ENCODE results near the gene ELF4.
"Not testable (repeated sequence)": the region's sequence is repeated elsewhere in the genome, so short reads cannot be mapped to it uniquely, and the experiment has no call there.

GRCh38 chrX:130115119-130115885, 5.0 kb upstream of the ELF4 start:
- not testable (repeated sequence) for TF ChIP-seq POLR2AphosphoS5, POLR2A (IDR thresholded peaks at IDR 0.05; ENCODE audit: low read depth, low read length)

Data from GM12892 (cell line).